Measurements from ENCODE around the gene TBC1D17.

The TBC1D17 gene

GRCh38 chr19:49888510-49888824 lies 11.0 kb downstream of the TBC1D17 start:
- Histone ChIP-seq H3K9ac (ENCODE audit: low read length) (no peak overlapping the region), H4K20me1 (ENCODE audit: insufficient read depth, low read length) (no peaks in the 10 kb centered on the region), H2AFZ (ENCODE audit: low read length) (no peak overlapping the region), H3F3A (ENCODE audit: insufficient read depth, low read length) (no peaks in the 10 kb centered on the region), H3K4me3 (ENCODE audit: low read length) (no peak overlapping the region), H3K9me3 (replicated peaks; ENCODE audit: insufficient read depth, low read length) (no peaks in the 10 kb centered on the region), H3K4me2 (ENCODE audit: low read depth, low read length) (no peak overlapping the region), H3K4me1 (ENCODE audit: low read length) (no peaks in the 10 kb centered on the region), H3K36me3 (replicated peaks; ENCODE audit: insufficient read depth, low read length) (no peaks in the 10 kb centered on the region), H3K79me2 (ENCODE audit: low read length) (no peaks in the 10 kb centered on the region), H3K9me2 (replicated peaks; ENCODE audit: insufficient read depth, low read length) (no peaks in the 10 kb centered on the region), H3K27ac (ENCODE audit: low read length) (no peak overlapping the region), H3K27me3 (replicated peaks; ENCODE audit: insufficient read depth, low read length) (peaks cover 5% of the 10 kb centered on the region; the same call in 1 of the 2 replicates)
- TF ChIP-seq EZH2 (optimal IDR thresholded peaks at IDR 0.05; ENCODE audit: low read depth, low read length) = no peak
- TF ChIP-seq CTCF (IDR thresholded peaks at IDR 0.05; ENCODE audit: low read length) = no peak
- TF ChIP-seq EZH2phosphoT487 (IDR thresholded peaks at IDR 0.05; ENCODE audit: low read length) = no peak
- DNase-seq = no peak

- no peak overlapping the region for H2AFZ ChIP-seq (ENCODE audit: low read length)
- no peak overlapping the region for H3K4me2 ChIP-seq (ENCODE audit: low read depth, low read length)
- no peaks in the 10 kb centered on the region for H4K20me1 ChIP-seq (ENCODE audit: insufficient read depth, low read length)
- H3K9me2 ChIP-seq (replicated peaks; ENCODE audit: insufficient read depth, low read length) = no peaks in the 10 kb centered on the region
- DNase-seq = no peak
- H3K36me3 ChIP-seq (replicated peaks; ENCODE audit: insufficient read depth, low read length) = no peaks in the 10 kb centered on the region
- H3K4me1 ChIP-seq (ENCODE audit: low read length) = no peaks in the 10 kb centered on the region
- H3F3A ChIP-seq (ENCODE audit: insufficient read depth, low read length) = no peaks in the 10 kb centered on the region
- TF ChIP-seq CTCF (IDR thresholded peaks at IDR 0.05; ENCODE audit: low read length) (no peak), EZH2phosphoT487 (IDR thresholded peaks at IDR 0.05; ENCODE audit: low read length) (no peak), EZH2 (optimal IDR thresholded peaks at IDR 0.05; ENCODE audit: low read depth, low read length) (no peak)
- H3K27me3 ChIP-seq (replicated peaks; ENCODE audit: insufficient read depth, low read length) = peaks cover 5% of the 10 kb centered on the region; the same call in 1 of the 2 replicates
- H3K79me2 ChIP-seq (ENCODE audit: low read length) = no peaks in the 10 kb centered on the region
- H3K9me3 ChIP-seq (replicated peaks; ENCODE audit: insufficient read depth, low read length) = no peaks in the 10 kb centered on the region
- no peak overlapping the region for H3K27ac ChIP-seq (ENCODE audit: low read length)
- no peak overlapping the region for H3K4me3 ChIP-seq (ENCODE audit: low read length)
- H3K9ac ChIP-seq (ENCODE audit: low read length) = no peak overlapping the region
Measured at GRCh38 chr19:49889038-49889686, 11.7 kb downstream of the TBC1D17 start.

GRCh38 chr19:49889687-49890348 lies 12.3 kb downstream of the TBC1D17 start:
- peak; percentile 42 for DNase-seq
- Histone ChIP-seq H3K36me3 (replicated peaks; ENCODE audit: insufficient read depth, low read length) (no peaks in the 10 kb centered on the region), H2AFZ (ENCODE audit: low read length) (peak overlapping the region; percentile 69), H3K27ac (ENCODE audit: low read length) (peak overlapping the region; percentile 13; the same call in 1 of the 2 replicates), H3K27me3 (replicated peaks; ENCODE audit: insufficient read depth, low read length) (peaks cover 5% of the 10 kb centered on the region; the same call in 1 of the 2 replicates), H3K9ac (ENCODE audit: low read length) (peak overlapping the region; percentile 23; the same call in 1 of the 2 replicates), H3F3A (ENCODE audit: insufficient read depth, low read length) (no peaks in the 10 kb centered on the region), H3K9me2 (replicated peaks; ENCODE audit: insufficient read depth, low read length) (no peaks in the 10 kb centered on the region), H4K20me1 (ENCODE audit: insufficient read depth, low read length) (no peaks in the 10 kb centered on the region), H3K4me1 (ENCODE audit: low read length) (no peaks in the 10 kb centered on the region), H3K4me2 (ENCODE audit: low read depth, low read length) (peak overlapping the region; percentile 88), H3K4me3 (ENCODE audit: low read length) (peak overlapping the region; percentile 54), H3K9me3 (replicated peaks; ENCODE audit: insufficient read depth, low read length) (no peaks in the 10 kb centered on the region), H3K79me2 (ENCODE audit: low read length) (no peaks in the 10 kb centered on the region)
- TF ChIP-seq CTCF (IDR thresholded peaks at IDR 0.05; ENCODE audit: low read length) (peak; percentile 59), EZH2 (optimal IDR thresholded peaks at IDR 0.05; ENCODE audit: low read depth, low read length) (no peak)

Measured in MM.1S (cell line).